G401 (cell line): ENCODE results near the gene UST. TPM values are rescaled to one million over a fixed set of nuclear protein-coding genes. Genes with fewer than 3 reads are reported as not detected.
"Not testable (repeated sequence)": the region's sequence is repeated elsewhere in the genome, so short reads cannot be mapped to it uniquely, and the experiment has no call there.

Source experiments
- DNase-seq: peaks from one replicate; pipeline ENCODE4 v3.0.0-alpha.2; 2015; ENCODE audit warnings: low spot score
- in situ Hi-C: cut with HindIII; loops from 2 replicates; pipeline ENCODE4 v1.10.0; 2016; ENCODE audit warnings: low sequenced_read_pairs, mixed read lengths
- total RNA-seq: library from RNA; depleted of rRNA; stranded (reverse); fragments of >200 nt; shearing (Covaris generic); gene quantifications from 2 replicates; pipeline ENCODE4 v1.2.3, GENCODE V29; 2014

The UST gene
- total RNA-seq, 1 experiment from 2014 or later, result not detected

GRCh38 chr6:148907573-148907972, 160.7 kb downstream of the UST start:
- DNase-seq, result no peak
- in situ Hi-C loops, result no loop called here

- DNase-seq, result no peak
- in situ Hi-C loops, result no loop called here
These were observed 165.4 kb downstream of the UST start for GRCh38 chr6:148912252-148912651.

GRCh38 chr6:148915810-148916209, 169.0 kb downstream of the UST start:
- no peak for DNase-seq
- in situ Hi-C loops, result no loop called here

GRCh38 chr6:148916485-148916884, 169.7 kb downstream of the UST start:
- in situ Hi-C loops, DNase-seq: not testable (repeated sequence)

GRCh38 chr6:148924226-148925012, 177.6 kb downstream of the UST start:
- no peak for DNase-seq
- in situ Hi-C loops, result no loop called here

- in situ Hi-C loops, result no loop called here
- no peak for DNase-seq
These were observed 178.9 kb downstream of the UST start for GRCh38 chr6:148925701-148926100.

GRCh38 chr6:148926478-148926877, 179.6 kb downstream of the UST start:
- in situ Hi-C loops, result no loop called here
- DNase-seq, result no peak

GRCh38 chr6:148927586-148927985, 180.8 kb downstream of the UST start:
- in situ Hi-C loops, result no loop called here
- DNase-seq, result peak; percentile 60

- in situ Hi-C loops, result no loop called here
- no peak for DNase-seq
These were observed 182.0 kb downstream of the UST start for GRCh38 chr6:148928811-148929210.

- DNase-seq, result no peak
- in situ Hi-C loops, result no loop called here
These were observed 185.4 kb downstream of the UST start for GRCh38 chr6:148932208-148932607.

GRCh38 chr6:148932731-148933130, 185.9 kb downstream of the UST start:
- in situ Hi-C loops, result no loop called here
- DNase-seq, result no peak

- in situ Hi-C loops, result no loop called here
- DNase-seq, result peak; percentile 62
These were observed 187.7 kb downstream of the UST start for GRCh38 chr6:148934539-148934938.

- DNase-seq, result peak; percentile 54
- in situ Hi-C loops, result no loop called here
These were observed 188.1 kb downstream of the UST start for GRCh38 chr6:148934961-148935360.

- DNase-seq, result no peak
- in situ Hi-C loops, result no loop called here
These were observed 189.0 kb downstream of the UST start for GRCh38 chr6:148935705-148936435.

GRCh38 chr6:148943451-148943850, 196.6 kb downstream of the UST start:
- DNase-seq, result no peak
- in situ Hi-C loops, result no loop called here

- in situ Hi-C loops, result no loop called here
These were observed 197.8 kb downstream of the UST start for GRCh38 chr6:148944608-148945007.

GRCh38 chr6:148945301-148946021, 198.6 kb downstream of the UST start:
- in situ Hi-C loops, result no loop called here

More at GRCh38 chr6:148944608-148945007, 197.8 kb downstream of the UST start:
- DNase-seq, result no peak

GRCh38 chr6:148947621-148948444, 201.0 kb downstream of the UST start:
- in situ Hi-C loops, result no loop called here
- peak; percentile 87 for DNase-seq

More at GRCh38 chr6:148945301-148946021, 198.6 kb downstream of the UST start:
- DNase-seq, result no peak

- in situ Hi-C loops, result no loop called here
- no peak for DNase-seq
These were observed 204.8 kb downstream of the UST start for GRCh38 chr6:148951662-148952061.
